Forelimb muscle (tissue), 1 donor: ENCODE data around the gene MSRB1. TPM values are rescaled to one million over a fixed set of nuclear protein-coding genes. Genes with fewer than 3 reads are reported as not detected.
"Not testable (repeated sequence)": the region's sequence is repeated elsewhere in the genome, so short reads cannot be mapped to it uniquely, and the experiment has no call there.

Experiments
- DNase-seq: peaks from one replicate; pipeline ENCODE4 v3.0.0-alpha.2; 2013; ENCODE audit warnings: low read depth
- polyA plus RNA-seq: library from polyadenylated mRNA; unstranded; fragments of 120-200 nt; gene quantifications from one replicate; pipeline ENCODE4 v1.2.1, GENCODE V29; 2013; ENCODE audit not compliant: insufficient read length

The MSRB1 gene
- polyA plus RNA-seq, 1 donor, result 38.3 TPM

- DNase-seq, result no peak
Observed at GRCh38 chr16:1941162-1942046, 1.6 kb downstream of the MSRB1 start.

GRCh38 chr16:1940273-1941161, 2.5 kb downstream of the MSRB1 start:
- DNase-seq, result no peak

- DNase-seq, result not testable (repeated sequence)
Observed at GRCh38 chr16:1939833-1940232, 3.2 kb downstream of the MSRB1 start.

- DNase-seq, result no peak
Observed at GRCh38 chr16:1938910-1939309, 4.1 kb downstream of the MSRB1 start.

- DNase-seq, result no peak
Observed at GRCh38 chr16:1938316-1938715, 4.7 kb downstream of the MSRB1 start.

GRCh38 chr16:1936945-1937479, 6.0 kb downstream of the MSRB1 start:
- no peak for DNase-seq

- DNase-seq, result no peak
Observed at GRCh38 chr16:1933097-1933661, 9.8 kb downstream of the MSRB1 start.

- no peak for DNase-seq
Observed at GRCh38 chr16:1932050-1933028, 10.7 kb downstream of the MSRB1 start.

GRCh38 chr16:1930338-1930720, 12.7 kb downstream of the MSRB1 start:
- no peak for DNase-seq

- peak; percentile 49 for DNase-seq
Observed at GRCh38 chr16:1929578-1930337, 13.2 kb downstream of the MSRB1 start.

- DNase-seq, result no peak
Observed at GRCh38 chr16:1929105-1929504, 13.9 kb downstream of the MSRB1 start.

- DNase-seq, result no peak
Observed at GRCh38 chr16:1926271-1926670, 16.7 kb downstream of the MSRB1 start.

GRCh38 chr16:1924095-1924494, 18.9 kb downstream of the MSRB1 start:
- DNase-seq, result no peak

- DNase-seq, result no peak
Observed at GRCh38 chr16:1923299-1924034, 19.5 kb downstream of the MSRB1 start.

- DNase-seq, result no peak
Observed at GRCh38 chr16:1922357-1922756, 20.6 kb downstream of the MSRB1 start.

- DNase-seq, result no peak
Observed at GRCh38 chr16:1920727-1921171, 22.2 kb downstream of the MSRB1 start.

- DNase-seq, result not testable (repeated sequence)
Observed at GRCh38 chr16:1920122-1920521, 22.9 kb downstream of the MSRB1 start.

- no peak for DNase-seq
Observed at GRCh38 chr16:1919327-1919998, 23.5 kb downstream of the MSRB1 start.
